COLO829 (cell line): Measurements from ENCODE around the gene SLC1A3.

Source experiments
- DNase-seq: peaks from one replicate; pipeline ENCODE4 v3.0.0; 2012; ENCODE audit warnings: low spot score

SLC1A3 gene

GRCh38 chr5:36599986-36600779 lies 6.2 kb upstream of the SLC1A3 start:
- no peak for DNase-seq

GRCh38 chr5:36600917-36601527 lies 5.4 kb upstream of the SLC1A3 start:
- DNase-seq, result peak; percentile 10

DNA sequence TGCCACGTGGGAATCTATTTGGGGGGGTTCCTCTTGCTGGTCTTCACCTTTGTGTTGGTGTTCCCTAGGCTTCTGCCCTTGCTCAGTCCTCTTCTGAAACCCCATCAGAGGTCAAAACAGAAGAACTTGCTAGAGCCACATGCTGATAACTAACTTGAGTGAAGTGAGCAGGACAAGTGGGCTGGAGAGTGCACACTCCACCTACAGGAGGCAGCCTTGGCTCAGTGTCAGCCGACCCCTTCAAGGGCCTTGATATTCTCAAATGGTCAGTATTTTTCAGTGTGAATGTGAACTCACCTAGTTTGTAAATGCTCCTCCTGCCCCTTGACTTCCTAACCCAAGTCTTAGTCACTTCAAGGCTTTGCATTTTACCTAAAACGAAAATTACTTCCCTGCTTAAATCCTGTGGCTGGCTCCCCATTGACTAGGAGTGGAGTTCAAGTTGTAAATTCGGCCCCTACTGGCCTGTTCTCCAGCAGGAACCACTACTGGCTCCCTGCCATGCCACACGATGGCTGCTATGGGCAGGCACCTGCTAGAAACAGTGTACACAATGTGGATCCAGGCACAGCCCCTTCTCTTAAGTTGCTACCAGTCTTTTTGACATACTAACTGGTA lies 3.6 kb upstream of the SLC1A3 start:
- DNase-seq, result no peak

DNA sequence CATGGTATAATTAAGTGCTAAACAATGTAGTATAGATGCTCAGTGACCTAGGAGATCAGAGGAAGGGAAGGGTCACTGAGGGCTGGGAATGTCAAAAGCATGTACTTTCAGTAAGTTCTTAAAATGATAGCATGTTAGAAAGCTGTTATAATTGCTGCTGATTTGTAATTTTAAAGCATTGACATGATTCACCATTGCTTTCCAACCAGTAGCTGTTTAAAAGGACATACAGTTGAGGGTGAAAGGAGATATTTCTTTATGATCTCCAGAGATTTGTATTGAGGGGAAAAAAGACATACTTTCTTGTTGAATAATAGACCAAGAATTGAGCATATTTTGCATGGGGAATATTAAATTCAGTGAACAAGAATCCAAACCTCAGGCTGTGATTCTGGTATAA lies 1.2 kb upstream of the SLC1A3 start:
- DNase-seq, result no peak

GRCh38 chr5:36606036-36606427 lies 374 bp upstream of the SLC1A3 start:
- no peak for DNase-seq

GRCh38 chr5:36607114-36607571 lies 737 bp downstream of the SLC1A3 start:
- no peak for DNase-seq

- no peak for DNase-seq
Observed at GRCh38 chr5:36607838-36608783, 1.7 kb downstream of the SLC1A3 start.

DNA sequence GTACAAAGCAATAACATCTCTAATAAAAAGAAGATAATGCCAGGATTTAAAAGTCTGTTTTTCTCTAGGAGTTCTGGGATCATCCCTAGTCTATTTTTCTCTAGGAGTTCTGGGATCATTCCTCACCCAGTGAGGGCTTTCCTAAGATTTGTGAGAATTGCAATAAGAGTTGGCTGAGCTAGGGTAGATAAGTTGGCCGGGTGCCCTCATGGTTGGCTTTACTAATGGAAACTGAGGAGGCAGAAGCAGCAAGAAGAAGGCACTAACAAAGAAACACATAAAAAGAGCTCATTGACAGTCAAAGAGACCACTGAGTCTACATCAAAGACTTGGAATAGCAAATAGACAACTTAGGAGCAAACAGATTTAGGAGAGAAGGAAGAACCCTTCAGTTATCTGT lies 4.2 kb downstream of the SLC1A3 start:
- no peak for DNase-seq

DNA sequence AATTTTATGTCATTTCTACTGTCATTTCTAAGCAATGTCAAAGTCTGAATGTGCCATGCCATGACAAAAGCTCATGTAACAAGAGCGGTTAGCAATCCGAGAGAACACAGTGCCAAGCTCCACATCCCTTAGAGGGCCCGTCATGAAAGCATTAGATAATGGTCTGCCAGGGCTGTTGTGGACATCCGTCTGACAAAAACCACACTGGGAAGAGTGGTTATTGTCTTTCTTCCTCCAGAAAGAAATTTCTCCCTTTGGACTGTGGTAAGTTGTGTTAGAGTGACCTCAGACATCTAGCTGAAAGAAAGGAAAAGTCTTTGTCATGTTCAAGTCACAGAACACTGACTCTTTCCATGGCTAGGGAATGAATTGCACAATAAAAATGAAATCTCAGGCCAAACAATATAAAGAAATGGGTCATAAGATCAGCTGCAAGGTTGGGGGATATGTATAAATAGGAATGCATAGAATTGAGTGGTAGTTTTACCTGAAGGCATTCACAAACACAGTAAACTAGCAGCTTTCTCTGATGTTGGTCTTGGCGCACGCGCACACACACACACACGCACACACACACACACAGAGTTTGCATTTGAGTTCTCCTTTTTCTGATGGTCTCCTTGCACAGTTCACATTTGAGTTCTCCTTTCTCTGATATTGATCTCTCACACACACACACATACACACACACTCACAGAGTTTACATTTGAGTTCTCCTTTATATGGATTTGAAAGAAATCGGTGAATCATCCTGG lies 5.3 kb downstream of the SLC1A3 start:
- no peak for DNase-seq

DNA sequence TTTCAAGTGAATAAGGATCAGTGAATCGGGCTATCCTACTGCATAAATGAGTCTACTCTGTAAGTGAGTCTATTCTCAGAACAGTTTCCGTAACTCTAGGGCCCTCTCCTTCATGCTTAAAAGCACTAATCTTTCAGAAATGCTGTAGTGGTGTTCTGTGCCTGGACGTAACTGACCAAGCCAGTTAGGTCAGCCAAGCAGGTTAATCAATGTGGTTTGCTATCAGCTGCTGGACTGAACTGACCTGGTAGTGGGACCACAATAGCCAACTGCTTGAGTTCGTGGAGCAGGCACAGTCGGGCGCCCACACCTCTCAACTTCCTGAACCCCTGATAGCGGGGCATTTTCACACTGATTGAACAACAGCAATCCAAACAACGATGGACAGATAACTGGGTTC lies 6.8 kb downstream of the SLC1A3 start:
- DNase-seq, result no peak

DNA sequence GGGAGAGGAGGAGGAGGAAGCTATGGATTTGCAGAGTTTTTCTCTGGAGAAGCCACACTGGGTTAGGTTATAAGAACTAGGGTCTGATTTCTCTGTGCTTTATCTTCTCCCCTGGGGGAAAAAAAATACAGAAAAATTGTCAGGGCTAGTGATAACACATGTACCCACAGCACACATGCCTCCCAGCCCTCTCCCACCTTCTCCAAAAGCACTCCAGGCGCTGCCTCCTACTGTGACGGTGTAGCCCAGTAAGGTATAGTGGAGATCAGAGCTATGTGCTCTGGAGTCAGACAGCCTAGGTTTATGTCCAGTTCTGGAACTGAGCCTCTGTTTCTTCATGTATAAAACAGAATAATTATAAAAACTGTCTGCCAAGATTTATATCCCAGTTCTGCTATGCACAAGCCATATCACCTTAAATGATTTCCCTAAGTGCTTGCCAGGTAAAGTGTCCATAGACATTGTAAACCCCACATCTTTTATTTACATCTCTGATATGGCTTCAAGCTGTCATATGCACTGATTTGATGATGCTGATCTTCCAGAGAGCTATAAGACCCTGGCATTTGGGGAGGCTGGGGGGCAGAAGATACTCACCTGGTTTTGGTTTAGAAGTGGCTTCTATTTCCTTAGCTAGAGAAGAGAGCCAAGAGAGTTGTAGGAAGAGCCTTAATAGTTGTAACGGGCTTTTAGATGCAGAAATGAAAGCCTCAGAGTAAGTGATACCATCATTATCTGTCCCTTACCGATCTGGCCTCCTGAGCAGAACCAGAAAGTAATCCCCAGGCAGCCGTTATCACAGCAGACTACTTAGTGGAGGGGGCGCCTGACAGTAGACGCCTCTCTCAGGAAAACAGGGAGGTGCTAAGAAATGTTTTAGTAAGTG lies 7.6 kb downstream of the SLC1A3 start:
- no peak for DNase-seq

GRCh38 chr5:36614657-36615308 lies 8.4 kb downstream of the SLC1A3 start:
- DNase-seq, result no peak

DNA sequence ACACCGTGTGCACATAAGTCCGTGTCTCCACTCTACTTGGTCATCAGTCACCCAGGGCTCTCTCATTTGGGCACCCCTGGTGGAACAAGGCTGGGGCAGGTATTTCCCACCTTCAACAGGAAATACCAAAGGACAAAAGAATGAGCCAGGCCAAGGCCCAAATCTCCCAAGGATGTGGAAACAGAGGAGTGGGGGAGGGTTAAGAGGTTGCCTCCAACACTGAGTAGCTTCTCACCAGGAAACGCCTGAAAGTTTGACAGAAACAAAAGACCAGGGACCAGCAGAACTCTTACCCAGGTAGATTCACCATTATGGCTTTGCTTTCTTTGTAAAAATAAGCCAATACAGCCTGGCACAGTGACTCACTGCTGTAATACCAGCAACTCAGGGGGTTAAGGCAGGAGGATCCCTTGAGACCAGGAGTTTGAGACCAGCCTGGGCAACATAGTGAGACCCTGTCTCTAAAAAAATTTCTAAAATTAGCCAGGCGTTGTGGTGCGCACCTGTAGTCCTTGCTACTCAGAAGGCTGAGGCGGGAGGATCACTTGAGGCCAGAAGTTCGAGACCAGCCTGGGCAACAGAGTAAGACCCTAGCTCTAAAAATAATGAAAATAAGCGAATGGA lies 12.7 kb downstream of the SLC1A3 start:
- DNase-seq, result no peak

DNA sequence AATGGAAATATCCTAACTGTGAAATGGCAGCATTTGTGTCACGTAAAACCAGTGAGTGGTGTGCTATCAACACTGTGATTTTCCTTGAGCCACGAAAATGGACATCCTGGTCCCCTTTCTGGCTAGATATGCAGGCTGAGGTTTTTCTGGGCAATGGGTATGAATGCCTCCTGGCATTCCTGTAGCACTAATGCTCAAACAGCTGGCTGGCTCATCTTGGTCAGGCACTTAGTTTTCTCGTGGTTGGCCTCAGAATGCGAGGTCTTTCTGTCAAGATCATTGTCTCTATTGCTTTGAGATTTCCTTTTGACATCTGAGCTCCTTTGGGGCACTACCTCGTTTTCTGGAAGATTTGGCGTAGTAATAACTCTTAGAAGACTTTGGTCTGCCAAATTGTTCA lies 15.6 kb downstream of the SLC1A3 start:
- DNase-seq, result no peak

- no peak for DNase-seq
Observed at GRCh38 chr5:36623832-36624231, 17.4 kb downstream of the SLC1A3 start.

- no peak for DNase-seq
Observed at GRCh38 chr5:36624277-36624676, 17.9 kb downstream of the SLC1A3 start.

DNA sequence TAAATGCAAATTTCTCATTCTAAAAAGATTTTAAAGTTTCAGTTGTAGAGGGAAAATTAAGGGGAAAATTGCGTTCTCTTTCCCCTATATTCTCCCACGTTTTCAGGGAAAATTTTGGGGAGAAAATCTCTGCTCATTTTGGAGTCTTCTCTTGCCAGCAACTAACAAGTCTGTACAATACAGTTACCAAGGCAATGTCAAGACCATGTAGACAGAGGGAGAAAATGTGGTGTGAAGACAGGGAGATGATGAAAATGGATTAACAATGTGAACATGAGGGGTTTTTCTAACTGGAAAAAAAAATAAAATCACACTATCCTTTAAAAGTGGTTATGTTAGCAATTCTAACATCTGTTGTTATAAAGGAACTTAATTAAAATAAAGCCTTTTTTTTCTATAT lies 22.3 kb downstream of the SLC1A3 start:
- no peak for DNase-seq

DNA sequence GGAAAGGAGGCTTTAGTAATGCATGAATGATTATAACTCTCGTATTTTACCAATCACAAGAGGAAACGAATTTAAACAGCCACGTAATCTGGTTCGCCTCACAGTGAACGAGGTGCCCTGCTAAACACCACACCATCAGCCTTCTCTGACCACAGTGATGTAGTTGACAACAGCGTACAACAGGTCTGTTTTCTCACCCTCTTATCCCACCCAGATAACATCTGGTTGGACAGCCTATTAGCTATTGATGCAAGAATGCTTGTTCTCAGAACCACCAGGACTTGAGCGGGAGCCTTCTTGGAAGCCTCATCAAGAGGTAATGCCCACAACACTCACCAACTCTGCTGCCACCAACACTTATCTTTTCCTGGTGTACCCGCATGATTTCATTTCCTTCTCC lies 23.3 kb downstream of the SLC1A3 start:
- DNase-seq, result no peak
